Dermis blood vessel endothelial cell (primary cell): ENCODE measurements around the gene FBLN1. TPM values are rescaled to one million over a fixed set of nuclear protein-coding genes. Genes with fewer than 3 reads are reported as not detected.
"Not testable (repeated sequence)": the region's sequence is repeated elsewhere in the genome, so short reads cannot be mapped to it uniquely, and the experiment has no call there.

Experiments used
- DNase-seq: peaks from one replicate; pipeline ENCODE4 v3.0.0; 2010
- total RNA-seq: library from RNA; depleted of rRNA; stranded (reverse); fragments of >200 nt; gene quantifications from 2 replicates; pipeline ENCODE4 v1.2.3, GENCODE V29; 2014

Gene FBLN1
- total RNA-seq, 1 donor from 2014 or later = 0.34 TPM

GRCh38 chr22:45585946-45586540, 83.4 kb downstream of the FBLN1 start:
- no peak for DNase-seq

DNA sequence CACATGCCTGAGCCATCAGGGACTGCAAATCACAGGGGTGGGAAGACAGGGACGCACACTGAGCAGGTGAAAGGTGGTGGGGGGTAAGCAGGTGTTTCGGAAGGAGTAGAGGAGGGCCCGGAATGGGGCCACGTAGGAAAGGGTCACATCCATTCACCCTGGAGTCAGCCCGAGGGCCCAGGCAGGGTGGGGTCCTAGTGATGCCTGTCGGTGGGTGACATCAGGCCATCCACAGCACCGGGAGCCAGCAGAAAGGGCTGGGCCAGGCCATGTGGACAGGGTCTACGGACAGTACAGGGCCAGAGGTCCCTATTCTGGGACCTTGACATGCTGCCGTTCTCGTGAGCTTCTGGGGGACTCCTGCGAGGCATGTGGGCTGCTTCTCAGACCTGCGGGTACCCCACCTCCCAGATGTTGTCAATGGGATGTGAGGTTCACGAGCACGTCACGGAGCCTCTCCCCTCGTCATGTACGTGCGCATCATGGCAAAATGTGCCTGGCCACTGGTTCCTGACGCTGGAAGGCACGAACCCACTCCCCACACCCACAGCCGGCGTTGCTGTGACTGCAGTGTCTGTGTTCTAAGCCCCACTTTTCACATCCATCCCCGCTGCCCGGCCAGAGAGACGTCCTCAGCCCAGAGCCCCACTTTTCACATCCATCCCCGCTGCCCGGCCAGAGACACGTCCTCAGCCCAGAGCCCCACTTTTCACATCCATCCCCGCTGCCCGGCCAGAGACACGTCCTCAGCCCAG, 84.1 kb downstream of the FBLN1 start:
- DNase-seq = no peak

- no peak for DNase-seq
These were observed 85.2 kb downstream of the FBLN1 start for GRCh38 chr22:45587638-45588505.

GRCh38 chr22:45589556-45589955, 86.9 kb downstream of the FBLN1 start:
- DNase-seq = no peak

DNA sequence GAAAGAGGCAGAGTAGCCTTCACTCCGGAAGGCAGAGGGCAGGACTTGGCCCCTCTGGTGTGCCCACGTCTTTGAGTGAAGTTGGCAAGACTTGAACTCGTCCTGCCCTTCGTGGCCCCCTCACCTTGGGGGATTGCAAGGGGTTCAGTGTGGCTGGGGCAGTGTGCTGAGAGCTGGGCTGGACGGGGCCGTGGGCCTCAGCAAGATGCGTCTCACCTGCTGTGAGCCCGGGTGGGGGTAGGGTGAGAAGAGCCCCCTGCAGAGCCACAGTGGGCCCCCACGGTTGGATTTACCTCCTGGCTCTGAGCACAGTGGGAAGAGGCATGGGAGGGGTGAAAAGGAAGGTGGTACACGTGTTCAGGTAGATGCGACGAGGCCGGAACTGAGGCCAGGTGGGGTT, 87.6 kb downstream of the FBLN1 start:
- no peak for DNase-seq

GRCh38 chr22:45591633-45592213, 89.0 kb downstream of the FBLN1 start:
- DNase-seq = not testable (repeated sequence)

DNA sequence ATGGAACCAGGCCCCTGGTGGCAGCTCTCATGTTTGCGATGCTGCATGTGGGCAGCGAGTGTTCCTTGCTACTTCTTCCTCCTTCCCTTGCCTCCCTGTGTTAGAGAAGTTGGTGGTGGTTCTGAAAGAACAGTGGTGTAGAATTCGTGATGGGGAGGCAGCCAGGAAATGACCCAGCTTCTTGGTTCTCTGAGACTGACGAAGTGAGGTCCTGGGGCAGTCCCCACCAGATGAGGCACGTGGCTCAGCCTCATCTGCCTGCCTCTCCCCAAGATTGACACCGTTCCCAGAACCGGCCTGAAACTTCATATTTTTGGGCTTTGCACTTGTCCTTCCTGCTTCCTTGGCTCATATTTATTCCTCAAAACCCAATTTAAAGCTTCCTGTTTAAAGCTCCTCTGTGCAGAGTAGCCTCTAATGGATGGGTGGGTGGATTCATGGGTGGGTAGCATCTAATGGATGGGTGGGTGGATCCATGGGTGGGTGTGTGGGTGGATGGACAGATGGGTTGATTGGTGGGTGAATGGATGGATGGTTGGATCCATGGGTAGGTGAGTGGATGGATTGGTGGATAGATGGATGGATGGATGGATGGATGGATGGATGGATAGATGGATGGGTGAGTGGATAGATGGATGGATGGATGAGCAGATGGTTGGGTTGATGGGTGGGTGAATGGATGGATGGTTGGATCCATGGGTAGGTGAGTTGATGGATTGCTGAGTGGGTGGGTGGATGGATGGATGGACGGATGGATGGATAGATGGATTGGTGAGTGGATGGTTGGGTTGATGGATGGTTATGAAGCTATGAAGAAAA, 91.6 kb downstream of the FBLN1 start:
- DNase-seq = no peak

GRCh38 chr22:45597460-45598192, 94.9 kb downstream of the FBLN1 start:
- DNase-seq = no peak

DNA sequence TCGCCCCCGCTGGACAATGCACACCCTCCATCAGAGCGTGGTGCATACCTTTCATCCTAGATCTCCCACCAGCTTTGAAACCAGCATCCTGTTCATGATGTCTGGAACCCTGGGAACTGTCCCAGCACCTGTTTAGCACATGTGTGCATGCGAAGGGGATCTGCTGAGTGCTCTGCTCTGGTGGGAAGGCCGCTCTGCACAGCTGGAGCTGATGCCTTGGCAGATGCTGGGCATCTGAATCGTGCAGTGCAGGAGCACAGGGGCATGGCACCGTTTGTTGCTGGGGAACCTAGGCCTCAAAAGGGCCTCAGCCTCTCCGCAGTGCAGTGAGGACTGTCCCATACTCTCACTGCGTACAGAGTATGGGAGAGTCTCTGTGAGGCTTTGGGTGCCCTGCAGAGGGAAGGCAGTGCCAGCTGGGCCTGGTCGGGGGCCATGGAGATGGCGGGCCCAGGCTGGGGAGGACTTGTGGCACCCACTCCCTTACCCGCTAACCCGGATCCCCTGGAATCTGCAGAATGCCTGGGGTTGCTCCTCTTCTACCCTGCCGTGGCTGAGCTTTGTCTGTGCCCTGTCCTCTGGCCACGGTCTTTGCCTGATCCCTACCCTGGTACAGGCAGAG, 96.0 kb downstream of the FBLN1 start:
- DNase-seq = no peak

DNA sequence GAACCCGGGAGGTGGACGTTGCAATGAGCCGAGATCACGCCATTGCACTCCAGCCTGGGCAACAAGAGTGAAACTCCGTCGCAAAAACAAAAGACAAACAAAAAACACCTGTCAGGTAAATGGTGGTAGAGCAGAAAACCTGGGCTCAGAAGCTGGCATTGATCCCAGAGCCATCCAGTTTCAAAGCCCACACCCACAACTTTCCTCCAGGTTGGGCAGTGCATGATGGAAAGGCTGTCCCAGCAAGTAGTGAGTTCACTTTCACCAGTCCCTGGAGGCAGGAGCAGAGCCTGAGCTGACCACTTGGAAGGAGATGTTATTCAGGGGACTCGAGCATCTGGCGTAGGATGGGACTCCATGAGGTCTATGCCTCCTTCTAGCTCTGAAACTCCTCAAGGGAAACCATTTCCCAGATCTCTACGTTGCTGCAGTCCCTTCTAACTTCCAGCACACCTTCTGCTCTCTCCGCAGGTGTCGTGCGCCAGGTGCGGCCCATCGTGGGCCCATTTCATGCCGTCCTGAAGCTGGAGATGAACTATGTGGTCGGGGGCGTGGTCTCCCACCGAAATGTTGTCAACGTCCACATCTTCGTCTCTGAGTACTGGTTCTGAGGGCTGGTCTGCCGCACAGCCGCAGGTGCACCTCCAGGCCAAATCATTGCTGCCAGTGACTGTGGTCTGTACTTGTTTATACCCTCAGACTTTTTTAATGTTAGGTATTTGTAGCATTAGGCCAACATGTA, 97.3 kb downstream of the FBLN1 start:
- DNase-seq = no peak

DNA sequence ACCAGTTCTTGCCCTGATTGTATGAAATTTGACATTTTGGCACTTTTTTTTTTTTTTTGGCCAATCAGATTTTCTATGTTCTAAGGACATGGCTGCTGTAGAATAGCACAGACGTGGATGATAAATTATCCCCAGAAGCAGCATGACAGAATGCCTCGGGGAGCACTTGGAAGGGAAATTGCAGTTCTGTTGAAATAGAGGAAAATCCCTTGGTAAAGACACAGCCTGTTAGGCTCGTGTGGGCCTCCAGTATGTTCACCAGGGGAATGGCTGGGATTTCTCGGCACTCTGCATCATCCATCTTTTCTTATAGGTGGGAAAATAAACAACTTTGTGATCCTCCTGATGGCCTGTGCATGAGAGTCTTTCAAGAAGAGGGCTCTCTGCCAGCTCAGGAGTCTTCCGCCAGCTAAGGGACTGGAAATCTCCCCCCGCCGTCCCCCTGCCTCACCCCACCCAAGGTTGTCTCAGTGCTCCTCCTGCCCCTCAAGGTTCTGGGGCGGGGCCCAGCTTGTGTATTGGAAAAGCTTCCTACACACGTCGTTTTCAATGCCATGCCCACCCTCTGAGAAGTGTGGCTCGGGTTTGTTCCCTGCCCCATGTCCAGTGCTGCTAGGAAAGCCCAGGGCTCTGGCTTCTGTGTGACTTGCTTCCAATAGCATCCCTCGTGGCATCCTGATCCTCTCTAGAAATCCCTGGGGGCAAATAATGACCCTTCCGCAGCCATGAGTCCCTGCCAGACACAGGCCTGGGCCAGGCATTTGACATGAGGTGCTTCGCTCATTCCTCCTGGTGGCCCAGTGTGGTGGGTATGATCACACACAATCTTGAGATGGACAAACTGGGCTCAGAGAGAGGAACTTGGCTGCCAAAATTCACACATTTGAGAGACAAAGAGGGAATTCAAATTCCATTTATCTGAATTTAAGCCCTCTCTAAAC, 98.4 kb downstream of the FBLN1 start:
- no peak for DNase-seq

DNA sequence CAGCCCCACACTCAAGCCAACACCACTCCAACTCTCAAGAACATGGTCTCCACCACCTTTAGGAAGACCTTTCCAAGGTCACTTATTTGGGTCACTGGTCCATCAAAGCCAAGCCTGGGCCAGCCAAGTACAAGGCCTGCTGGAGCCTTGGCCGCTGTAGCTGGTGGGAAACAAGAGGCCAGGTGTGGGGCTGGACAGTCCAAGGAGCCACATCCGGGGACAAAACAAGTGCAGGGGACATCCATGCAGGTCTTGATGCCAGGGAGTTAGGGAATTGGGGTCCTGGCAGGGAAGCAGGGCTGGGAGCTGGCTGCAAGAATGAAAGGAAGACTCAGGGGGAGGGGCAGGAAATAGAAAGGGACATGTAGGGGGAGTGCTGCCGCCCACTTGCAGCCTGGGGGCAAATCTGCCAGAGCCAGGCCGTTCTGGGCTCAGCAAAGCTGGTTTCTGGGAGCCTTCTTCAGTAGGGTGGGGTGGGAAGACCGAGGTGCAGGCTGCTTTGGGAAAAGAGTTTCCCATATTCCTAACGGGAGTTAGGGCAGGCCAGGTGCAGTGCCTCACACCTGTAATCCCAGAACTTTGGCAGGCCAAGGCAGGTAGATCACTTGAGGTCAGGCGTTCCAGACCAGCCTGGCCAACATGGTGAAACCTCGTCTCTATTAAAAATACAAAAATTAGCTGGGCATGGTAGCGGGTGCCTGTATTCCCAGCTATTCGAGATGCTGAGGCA, 99.5 kb downstream of the FBLN1 start:
- no peak for DNase-seq

GRCh38 chr22:45602824-45603595, 100.3 kb downstream of the FBLN1 start:
- peak; percentile 47 for DNase-seq

- DNase-seq = no peak
These were observed 100.9 kb downstream of the FBLN1 start for GRCh38 chr22:45603619-45604018.

GRCh38 chr22:45608045-45608444, 105.4 kb downstream of the FBLN1 start:
- not testable (repeated sequence) for DNase-seq

DNA sequence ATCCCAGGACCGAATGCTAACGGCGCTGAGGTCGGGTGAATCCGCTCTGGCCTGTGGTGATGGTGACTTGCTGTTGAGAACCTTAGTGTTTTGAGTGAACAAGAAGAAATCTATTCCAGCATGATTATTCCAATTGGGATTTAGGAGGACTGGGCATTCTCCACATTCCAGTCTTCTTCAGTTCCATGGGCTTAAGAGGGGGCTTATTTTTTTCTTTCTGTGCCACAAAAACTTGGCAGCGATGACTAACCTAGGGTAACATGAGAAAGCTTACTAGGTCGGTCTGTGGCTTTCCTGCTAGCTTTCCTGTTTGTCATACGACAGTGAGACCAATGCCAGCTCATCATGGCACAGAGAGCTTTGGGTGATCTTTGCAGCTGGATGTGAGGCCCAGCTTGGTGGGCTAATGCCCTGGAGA, 106.1 kb downstream of the FBLN1 start:
- DNase-seq = no peak

DNA sequence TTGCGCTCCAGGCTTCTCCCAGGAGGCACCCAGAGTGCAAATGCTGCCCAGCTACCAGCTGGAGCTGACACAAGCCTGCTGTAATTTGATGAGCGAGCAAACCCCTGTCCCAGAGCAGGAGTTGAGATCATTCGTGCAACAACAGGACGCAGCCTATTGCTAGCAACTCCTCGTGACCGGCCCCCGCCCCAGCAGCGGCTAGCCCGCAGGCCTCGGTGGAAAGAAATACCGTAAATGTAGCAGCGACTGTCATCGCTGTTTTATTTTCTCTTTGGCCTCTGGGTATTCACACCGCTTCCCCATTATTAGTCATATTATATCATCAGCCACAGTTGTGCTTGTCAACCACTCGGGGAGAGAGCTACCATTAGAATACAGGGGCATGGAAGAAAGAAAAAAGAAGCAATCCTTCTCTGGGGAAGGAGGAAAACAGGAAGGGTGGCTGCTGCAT, 109.8 kb downstream of the FBLN1 start:
- DNase-seq = peak; percentile 20
